H1 (cell line): ENCODE data around the gene TRIM62. TPM values are rescaled to one million over a fixed set of nuclear protein-coding genes. Genes with fewer than 3 reads are reported as not detected.

ENCODE experiments used
- MAFK ChIP-seq: IDR thresholded peaks from 2 replicates; pipeline ENCODE4 v1.6.1; 2012; ENCODE audit warnings: low read depth, mild to moderate bottlenecking, improper control_type of control experiment, low read length
- POLR2A ChIP-seq, 2 experiments: IDR thresholded peaks; 1 replicate in 1 of 2; 2 replicates in 1 of 2; pipeline ENCODE4 v1.6.1; 2011; ENCODE audit warnings: low read depth in 2 of 2, low read length in 2 of 2, mild to moderate bottlenecking in 2 of 2; ENCODE audit errors: control extremely low read depth in 1 of 2
- SP1 ChIP-seq: IDR thresholded peaks from 2 replicates; pipeline ENCODE4 v1.6.1; 2011; ENCODE audit warnings: low read depth, low read length
- TBP ChIP-seq: IDR thresholded peaks from 2 replicates; pipeline ENCODE4 v1.6.1; 2011; ENCODE audit warnings: low read depth, low read length, improper control_type of control experiment
- polyA plus RNA-seq, 7 experiments: library from polyadenylated mRNA; depleted of rRNA in 3 of 7; stranded (reverse) in 5 of 7; unstranded in 2 of 7; fragments of >200 nt in 5 of 7; fragments of 200-250 nt in 2 of 7; gene quantifications; 1 replicate in 5 of 7; 2 replicates in 1 of 7; 4 replicates in 1 of 7; pipeline versions ENCODE4 v1.2.1 to v1.2.3, GENCODE V29; 2011 to 2013; ENCODE audit warnings: missing spikeins in 2 of 7, mixed read lengths in 2 of 7
- total RNA-seq: library from RNA; stranded (reverse); fragmentation: NEBNext Ultra II Directional; extraction: Animal tissue kit (Norgen Biotek cat#: 25700); gene quantifications from 2 replicates; pipeline ENCODE4 v1.2.1, GENCODE V29; 2021
- TF ChIP-seq, protein P1 (sequence below): fragments of 300-600 bp; sonication (generic); IDR thresholded peaks from 2 replicates; pipeline ENCODE4 v1.7.1; 2012; ENCODE audit warnings: low read length, moderate library complexity, mild to moderate bottlenecking, inconsistent platforms; ENCODE audit not compliant: insufficient replicate concordance

TRIM62 gene
- total and polyA plus RNA-seq, 2 of the 8 experiments (the other 6 are each of a cell fraction or from before 2014, with no cell fraction given): 6.3 to 10.8 TPM

DNA sequence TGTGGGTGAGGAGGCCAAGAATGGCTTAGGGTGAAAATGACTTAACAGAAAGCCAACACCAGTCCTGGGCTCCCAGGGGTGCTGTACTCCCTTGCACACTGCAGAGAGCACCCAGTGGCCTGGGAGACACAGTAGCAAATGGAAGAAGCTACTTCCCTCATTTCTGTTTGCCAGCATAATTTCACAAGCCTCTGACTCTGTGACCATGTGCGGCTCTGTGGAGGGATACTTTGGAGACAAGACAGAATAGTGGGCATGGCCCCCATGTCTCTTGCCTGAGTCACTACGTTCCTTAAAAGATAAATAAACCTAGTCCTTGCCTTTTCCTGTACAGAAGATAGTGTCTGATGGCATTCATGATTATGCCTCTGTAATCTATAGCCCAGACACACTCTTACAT is 38.1 kb downstream of the TRIM62 start (continued):
- TF ChIP-seq, protein P1, sequence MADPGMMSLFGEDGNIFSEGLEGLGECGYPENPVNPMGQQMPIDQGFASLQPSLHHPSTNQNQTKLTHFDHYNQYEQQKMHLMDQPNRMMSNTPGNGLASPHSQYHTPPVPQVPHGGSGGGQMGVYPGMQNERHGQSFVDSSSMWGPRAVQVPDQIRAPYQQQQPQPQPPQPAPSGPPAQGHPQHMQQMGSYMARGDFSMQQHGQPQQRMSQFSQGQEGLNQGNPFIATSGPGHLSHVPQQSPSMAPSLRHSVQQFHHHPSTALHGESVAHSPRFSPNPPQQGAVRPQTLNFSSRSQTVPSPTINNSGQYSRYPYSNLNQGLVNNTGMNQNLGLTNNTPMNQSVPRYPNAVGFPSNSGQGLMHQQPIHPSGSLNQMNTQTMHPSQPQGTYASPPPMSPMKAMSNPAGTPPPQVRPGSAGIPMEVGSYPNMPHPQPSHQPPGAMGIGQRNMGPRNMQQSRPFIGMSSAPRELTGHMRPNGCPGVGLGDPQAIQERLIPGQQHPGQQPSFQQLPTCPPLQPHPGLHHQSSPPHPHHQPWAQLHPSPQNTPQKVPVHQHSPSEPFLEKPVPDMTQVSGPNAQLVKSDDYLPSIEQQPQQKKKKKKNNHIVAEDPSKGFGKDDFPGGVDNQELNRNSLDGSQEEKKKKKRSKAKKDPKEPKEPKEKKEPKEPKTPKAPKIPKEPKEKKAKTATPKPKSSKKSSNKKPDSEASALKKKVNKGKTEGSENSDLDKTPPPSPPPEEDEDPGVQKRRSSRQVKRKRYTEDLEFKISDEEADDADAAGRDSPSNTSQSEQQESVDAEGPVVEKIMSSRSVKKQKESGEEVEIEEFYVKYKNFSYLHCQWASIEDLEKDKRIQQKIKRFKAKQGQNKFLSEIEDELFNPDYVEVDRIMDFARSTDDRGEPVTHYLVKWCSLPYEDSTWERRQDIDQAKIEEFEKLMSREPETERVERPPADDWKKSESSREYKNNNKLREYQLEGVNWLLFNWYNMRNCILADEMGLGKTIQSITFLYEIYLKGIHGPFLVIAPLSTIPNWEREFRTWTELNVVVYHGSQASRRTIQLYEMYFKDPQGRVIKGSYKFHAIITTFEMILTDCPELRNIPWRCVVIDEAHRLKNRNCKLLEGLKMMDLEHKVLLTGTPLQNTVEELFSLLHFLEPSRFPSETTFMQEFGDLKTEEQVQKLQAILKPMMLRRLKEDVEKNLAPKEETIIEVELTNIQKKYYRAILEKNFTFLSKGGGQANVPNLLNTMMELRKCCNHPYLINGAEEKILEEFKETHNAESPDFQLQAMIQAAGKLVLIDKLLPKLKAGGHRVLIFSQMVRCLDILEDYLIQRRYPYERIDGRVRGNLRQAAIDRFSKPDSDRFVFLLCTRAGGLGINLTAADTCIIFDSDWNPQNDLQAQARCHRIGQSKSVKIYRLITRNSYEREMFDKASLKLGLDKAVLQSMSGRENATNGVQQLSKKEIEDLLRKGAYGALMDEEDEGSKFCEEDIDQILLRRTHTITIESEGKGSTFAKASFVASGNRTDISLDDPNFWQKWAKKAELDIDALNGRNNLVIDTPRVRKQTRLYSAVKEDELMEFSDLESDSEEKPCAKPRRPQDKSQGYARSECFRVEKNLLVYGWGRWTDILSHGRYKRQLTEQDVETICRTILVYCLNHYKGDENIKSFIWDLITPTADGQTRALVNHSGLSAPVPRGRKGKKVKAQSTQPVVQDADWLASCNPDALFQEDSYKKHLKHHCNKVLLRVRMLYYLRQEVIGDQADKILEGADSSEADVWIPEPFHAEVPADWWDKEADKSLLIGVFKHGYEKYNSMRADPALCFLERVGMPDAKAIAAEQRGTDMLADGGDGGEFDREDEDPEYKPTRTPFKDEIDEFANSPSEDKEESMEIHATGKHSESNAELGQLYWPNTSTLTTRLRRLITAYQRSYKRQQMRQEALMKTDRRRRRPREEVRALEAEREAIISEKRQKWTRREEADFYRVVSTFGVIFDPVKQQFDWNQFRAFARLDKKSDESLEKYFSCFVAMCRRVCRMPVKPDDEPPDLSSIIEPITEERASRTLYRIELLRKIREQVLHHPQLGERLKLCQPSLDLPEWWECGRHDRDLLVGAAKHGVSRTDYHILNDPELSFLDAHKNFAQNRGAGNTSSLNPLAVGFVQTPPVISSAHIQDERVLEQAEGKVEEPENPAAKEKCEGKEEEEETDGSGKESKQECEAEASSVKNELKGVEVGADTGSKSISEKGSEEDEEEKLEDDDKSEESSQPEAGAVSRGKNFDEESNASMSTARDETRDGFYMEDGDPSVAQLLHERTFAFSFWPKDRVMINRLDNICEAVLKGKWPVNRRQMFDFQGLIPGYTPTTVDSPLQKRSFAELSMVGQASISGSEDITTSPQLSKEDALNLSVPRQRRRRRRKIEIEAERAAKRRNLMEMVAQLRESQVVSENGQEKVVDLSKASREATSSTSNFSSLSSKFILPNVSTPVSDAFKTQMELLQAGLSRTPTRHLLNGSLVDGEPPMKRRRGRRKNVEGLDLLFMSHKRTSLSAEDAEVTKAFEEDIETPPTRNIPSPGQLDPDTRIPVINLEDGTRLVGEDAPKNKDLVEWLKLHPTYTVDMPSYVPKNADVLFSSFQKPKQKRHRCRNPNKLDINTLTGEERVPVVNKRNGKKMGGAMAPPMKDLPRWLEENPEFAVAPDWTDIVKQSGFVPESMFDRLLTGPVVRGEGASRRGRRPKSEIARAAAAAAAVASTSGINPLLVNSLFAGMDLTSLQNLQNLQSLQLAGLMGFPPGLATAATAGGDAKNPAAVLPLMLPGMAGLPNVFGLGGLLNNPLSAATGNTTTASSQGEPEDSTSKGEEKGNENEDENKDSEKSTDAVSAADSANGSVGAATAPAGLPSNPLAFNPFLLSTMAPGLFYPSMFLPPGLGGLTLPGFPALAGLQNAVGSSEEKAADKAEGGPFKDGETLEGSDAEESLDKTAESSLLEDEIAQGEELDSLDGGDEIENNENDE: no peak
- TF ChIP-seq TBP: no peak
- no peak for TF ChIP-seq POLR2A (IDR thresholded peaks at IDR 0.05; ENCODE audit: control extremely low read depth in 1 of 2, low read depth in 2 of 2, low read length in 2 of 2)
- no peak for TF ChIP-seq MAFK
- no peak for TF ChIP-seq SP1
